Activated naive CD8-positive, alpha-beta T cell treated with anti-CD3 and anti-CD28 coated beads, Interleukin-2, amount 50 U/mL, for 24 hours (primary cell): ENCODE data around the gene GPR55.

ENCODE experiments used
- ATAC-seq: fragments of 150-1000 bp; cut with Tn5 transposase; one replicate; pipeline ENCODE4 v1.10.0; 2021
- DNase-seq: peaks from one replicate; pipeline ENCODE4 v3.0.0; 2021
- H3K27ac Mint-ChIP-seq: one replicate; pipeline ENCODE4 v1.8.0; 2021; ENCODE audit warnings: mild to moderate bottlenecking, mixed read lengths
- H3K27me3 Mint-ChIP-seq: one replicate; pipeline ENCODE4 v1.8.0; 2021; ENCODE audit warnings: mixed read lengths
- H3K36me3 Mint-ChIP-seq: one replicate; pipeline ENCODE4 v1.8.0; 2021; ENCODE audit warnings: low read depth, mixed read lengths
- H3K4me1 Mint-ChIP-seq: one replicate; pipeline ENCODE4 v1.8.0; 2021; ENCODE audit warnings: mixed read lengths
- H3K4me3 Mint-ChIP-seq: one replicate; pipeline ENCODE4 v1.8.0; 2021; ENCODE audit warnings: mild to moderate bottlenecking, moderate library complexity, mixed read lengths
- H3K9me3 Mint-ChIP-seq: one replicate; pipeline ENCODE4 v1.8.0; 2021; ENCODE audit warnings: mixed read lengths

Gene GPR55

DNA sequence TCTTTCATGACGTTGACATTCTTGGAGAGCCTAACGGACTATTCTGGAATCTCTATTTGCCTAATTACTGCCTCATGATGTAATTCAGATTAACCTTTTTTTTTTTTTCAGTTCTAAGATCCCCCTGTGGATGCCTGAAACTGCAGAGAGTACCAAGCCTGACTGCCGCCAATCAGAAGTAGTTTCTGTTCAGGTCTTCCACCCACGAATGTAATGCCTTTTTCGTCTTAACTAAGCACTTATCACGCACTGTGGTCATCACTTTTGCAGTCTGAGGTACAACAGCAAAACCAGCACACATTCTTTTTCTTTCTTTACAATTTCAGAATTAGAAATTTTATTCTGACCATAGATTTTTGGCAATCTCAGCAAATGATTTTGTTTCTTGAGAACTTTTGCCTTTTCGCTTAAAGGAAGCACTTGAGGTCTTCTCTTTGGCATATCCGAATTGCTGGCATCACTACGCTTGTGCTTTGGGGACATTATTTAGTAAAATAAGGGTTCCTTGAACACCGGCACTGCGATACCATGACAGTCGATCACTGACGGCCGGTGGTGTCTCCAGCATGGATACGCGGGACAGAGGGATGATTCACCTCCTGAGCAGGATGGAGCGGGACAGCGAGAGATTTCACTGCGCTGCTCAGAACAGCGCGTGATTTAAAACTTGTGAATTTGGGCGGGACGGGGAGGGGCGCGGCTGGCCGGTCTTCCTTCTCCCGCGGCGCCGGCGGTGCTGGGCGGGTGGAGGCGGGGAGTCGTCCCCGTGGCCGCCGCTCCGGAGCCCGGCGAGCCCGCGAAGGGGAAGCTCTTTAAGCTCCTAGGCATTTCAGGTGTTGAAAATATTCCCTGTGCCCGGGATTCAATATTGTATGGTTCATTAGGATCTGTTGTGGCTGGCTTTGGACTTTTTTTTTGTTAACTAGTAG lies 32.0 kb upstream of the GPR55 start:
- peak overlapping the region; percentile 92 for H3K27ac Mint-ChIP-seq
- H3K4me1 Mint-ChIP-seq = peaks cover 54% of the 10 kb centered on the region
- H3K36me3 Mint-ChIP-seq = no peaks in the 10 kb centered on the region
- H3K9me3 Mint-ChIP-seq = no peaks in the 10 kb centered on the region
- DNase-seq (peak; percentile 61), ATAC-seq (peak; percentile 88)
- H3K4me3 Mint-ChIP-seq = peak overlapping the region; percentile 83
- peaks cover 48% of the 10 kb centered on the region for H3K27me3 Mint-ChIP-seq

DNA sequence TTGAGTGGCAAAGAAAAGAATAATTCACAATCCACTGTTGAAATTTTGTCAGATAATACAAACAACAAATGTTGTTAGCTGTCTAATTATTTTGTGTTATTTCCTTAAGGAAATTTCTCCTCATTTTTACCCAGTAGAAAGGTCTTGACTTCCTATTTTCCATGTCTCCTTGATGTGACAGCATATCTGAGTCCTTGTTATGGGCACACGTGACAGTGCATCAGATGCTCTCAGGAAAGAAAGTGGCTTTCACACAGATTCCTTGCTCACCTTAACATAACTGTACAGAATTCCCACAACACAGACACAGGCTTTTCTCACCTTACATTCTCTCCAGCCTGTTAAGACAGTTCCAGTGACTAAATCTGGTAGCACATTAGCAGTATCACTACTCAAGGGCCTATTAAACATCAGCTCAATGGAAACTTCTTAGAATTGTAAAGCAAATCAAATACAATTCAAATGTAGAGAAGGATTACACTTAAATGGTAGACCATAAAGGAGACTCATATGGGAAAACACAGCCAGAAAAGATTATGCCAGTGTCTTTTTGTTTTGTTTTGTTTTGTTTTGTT lies 30.2 kb upstream of the GPR55 start:
- no peak for DNase-seq
- Mint-ChIP-seq H3K27ac (peak overlapping the region; percentile 61), H3K27me3 (peaks cover 40% of the 10 kb centered on the region), H3K4me1 (peaks cover 64% of the 10 kb centered on the region), H3K36me3 (peaks cover under 1% of the 10 kb centered on the region), H3K9me3 (no peaks in the 10 kb centered on the region), H3K4me3 (no peak overlapping the region)
- ATAC-seq = no peak

DNA sequence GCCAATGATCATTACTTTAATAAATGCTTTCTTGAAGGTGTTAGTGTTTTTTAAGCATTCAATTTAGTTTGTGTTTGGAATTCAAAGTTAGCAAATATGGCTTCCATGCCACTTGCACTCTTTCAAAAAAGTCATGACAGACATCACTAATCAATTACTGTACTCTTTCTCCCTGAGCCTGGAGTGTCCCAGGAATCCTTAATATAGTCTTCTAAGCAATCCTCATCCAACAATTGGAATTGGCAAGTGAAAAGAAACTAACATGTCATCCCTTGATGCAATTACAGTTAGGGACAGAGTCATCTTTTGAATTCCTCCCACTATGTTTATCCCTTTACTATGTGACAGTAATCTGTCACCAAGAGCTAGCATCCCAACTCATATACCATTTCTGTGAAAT lies 29.7 kb upstream of the GPR55 start:
- H3K36me3 Mint-ChIP-seq = peaks cover 2% of the 10 kb centered on the region
- no peak overlapping the region for H3K4me3 Mint-ChIP-seq
- DNase-seq = no peak
- ATAC-seq = no peak
- peak overlapping the region; percentile 61 for H3K27ac Mint-ChIP-seq
- peaks cover 69% of the 10 kb centered on the region for H3K4me1 Mint-ChIP-seq
- H3K27me3 Mint-ChIP-seq = peaks cover 37% of the 10 kb centered on the region
- no peaks in the 10 kb centered on the region for H3K9me3 Mint-ChIP-seq

DNA sequence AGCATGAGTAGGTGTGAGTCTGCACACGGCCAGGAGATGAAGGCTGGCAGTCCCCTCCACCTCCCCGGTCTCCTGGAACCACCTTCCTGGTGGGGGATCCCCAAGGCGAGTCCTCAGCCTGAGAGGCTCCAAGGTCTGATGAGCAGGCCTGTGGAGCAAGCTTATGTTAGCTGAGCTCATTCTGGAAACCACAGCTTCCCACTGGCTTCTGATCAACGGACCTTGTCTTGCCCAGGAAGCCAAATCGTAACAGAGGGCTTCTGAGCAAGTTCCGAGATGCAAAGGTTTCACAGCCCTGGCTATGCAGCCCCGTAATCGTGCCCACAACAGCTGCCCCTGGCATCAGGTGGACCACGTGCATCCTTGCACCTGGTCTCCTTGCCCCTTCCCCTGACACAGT lies 28.8 kb upstream of the GPR55 start:
- Mint-ChIP-seq H3K4me1 (peaks cover 70% of the 10 kb centered on the region), H3K27me3 (peaks cover 30% of the 10 kb centered on the region), H3K4me3 (no peak overlapping the region), H3K9me3 (no peaks in the 10 kb centered on the region), H3K27ac (no peak overlapping the region), H3K36me3 (peaks cover 2% of the 10 kb centered on the region)
- DNase-seq (no peak), ATAC-seq (peak; percentile 25)

DNA sequence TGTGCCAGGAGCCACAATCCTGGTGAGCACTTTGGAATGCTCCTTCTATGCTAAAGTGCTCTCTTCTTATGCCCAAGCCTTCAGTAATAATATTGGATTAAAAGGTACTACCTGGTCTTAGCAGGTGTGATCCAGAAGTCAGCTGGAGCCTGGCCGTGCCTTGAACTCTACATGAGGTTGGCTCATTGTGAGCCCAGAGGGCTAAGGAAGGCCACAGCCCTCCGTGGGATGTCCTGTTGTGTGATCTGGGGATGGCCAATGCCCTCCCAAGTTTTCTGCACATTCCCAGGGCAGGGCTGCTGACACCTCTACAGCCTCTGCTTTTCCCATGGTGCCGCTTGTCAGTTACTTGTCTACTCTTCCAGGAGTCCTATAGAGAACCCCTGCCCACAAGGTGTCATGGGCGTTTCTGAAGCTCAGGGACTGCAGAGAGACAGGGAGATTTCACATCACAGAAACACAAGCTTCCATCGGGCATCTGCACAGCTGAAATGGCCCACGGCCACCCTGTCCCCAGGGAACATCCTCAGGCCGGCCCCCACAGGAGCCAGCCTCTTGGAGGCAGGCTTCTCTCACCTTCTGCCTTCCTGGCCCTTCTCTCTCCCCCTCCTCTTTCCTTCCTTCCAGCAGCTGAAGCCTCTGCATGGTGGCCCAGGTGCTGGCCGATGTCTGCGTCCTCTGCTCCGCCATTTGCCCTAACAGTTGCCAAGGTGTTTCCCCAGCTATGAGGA lies 27.3 kb upstream of the GPR55 start:
- DNase-seq = no peak
- peaks cover 2% of the 10 kb centered on the region for H3K36me3 Mint-ChIP-seq
- no peak for ATAC-seq
- H3K27ac Mint-ChIP-seq = no peak overlapping the region
- peaks cover 19% of the 10 kb centered on the region for H3K27me3 Mint-ChIP-seq
- no peaks in the 10 kb centered on the region for H3K9me3 Mint-ChIP-seq
- peaks cover 65% of the 10 kb centered on the region for H3K4me1 Mint-ChIP-seq
- H3K4me3 Mint-ChIP-seq = no peak overlapping the region

DNA sequence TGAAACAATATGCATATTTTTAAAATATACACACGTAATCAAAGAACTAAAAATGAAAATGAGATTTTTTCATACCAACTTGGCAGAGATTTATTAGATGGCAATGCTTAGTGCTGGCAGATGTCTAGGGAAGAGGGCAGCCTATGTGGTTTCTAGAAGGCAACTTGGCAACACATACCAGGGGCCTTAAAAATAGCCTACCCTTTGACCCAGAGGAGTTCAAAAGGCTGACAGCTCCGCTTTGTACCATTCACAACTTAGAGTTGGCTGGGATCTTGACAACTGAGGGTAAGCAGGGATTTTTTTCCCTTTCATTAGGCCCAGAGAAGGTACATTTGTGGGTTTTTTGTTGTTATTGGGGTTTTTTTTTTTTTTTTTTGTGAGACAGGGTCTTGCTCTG lies 26.4 kb upstream of the GPR55 start:
- DNase-seq (no peak), ATAC-seq (no peak)
- H3K36me3 Mint-ChIP-seq = peaks cover 2% of the 10 kb centered on the region
- H3K9me3 Mint-ChIP-seq = no peaks in the 10 kb centered on the region
- H3K4me1 Mint-ChIP-seq = peaks cover 60% of the 10 kb centered on the region
- H3K27me3 Mint-ChIP-seq = peaks cover 13% of the 10 kb centered on the region
- no peak overlapping the region for H3K4me3 Mint-ChIP-seq
- no peak overlapping the region for H3K27ac Mint-ChIP-seq

DNA sequence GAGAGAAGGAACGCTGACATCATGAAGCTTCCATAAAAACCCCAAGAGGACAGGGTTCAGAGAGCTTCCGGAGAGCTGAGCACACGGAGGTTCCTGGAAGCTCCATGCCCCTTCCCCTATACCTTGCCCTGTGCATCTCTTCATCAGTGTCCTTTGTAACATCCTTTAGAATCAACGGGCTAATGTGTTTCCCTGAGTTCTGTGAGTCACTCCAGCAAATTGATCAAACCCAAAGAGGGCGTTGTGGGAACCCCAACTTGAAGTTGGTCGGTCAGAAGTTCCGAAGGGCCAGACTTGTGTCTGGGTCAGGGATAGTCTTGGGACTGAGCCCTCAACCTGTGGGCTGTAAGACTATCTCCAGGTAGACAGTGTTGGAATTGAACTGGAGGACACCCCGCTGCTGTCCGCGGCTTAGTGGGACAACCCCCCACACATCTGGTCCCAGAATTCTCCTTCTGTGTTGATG lies 25.9 kb upstream of the GPR55 start:
- DNase-seq (no peak), ATAC-seq (no peak)

DNA sequence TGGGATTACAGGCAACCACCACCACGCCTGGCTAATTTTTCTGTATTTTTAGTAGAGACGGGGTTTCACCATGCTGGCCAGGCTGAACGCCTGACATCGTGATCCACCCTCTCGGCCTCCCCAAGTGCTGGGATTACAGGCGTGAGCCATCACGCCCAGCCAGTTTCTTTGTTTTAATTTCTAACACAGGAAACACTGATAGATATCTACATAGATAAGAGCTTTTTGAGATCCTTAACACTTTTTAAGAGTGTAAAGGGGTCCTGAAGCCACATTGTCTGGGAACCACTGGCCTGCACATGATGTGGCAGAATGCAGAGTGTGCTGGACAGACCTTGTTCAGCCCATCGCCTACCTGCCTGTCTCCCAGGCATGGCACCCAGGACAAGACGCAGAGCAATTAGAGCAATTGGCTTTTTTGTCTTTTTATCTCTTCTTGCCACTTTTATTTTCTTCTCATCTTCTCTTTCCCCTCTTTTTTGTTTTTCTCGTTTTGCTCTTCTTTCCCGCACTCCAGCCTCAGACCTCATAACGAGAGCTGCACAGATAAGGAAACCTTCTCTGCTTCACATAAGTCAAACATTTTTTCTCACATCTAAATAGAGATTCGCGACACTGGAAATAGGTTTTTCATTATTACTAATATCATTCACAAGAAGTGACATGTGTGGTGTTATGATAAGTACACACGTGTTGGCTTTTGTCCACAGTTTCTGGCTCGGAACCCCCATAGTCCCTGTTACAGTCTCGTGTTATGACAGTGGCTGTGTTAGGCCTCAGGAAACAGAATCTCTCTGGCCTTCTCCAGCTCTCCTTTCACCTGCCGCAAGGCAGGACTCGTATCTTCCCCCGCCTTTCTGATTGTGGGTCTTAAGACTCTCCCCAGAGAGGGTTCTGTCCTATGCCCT lies 25.2 kb upstream of the GPR55 start:
- peak overlapping the region; percentile 25 for H3K4me3 Mint-ChIP-seq
- H3K36me3 Mint-ChIP-seq = peaks cover 2% of the 10 kb centered on the region
- H3K27me3 Mint-ChIP-seq = peaks cover 10% of the 10 kb centered on the region
- no peaks in the 10 kb centered on the region for H3K9me3 Mint-ChIP-seq
- ATAC-seq = peak; percentile 70
- H3K4me1 Mint-ChIP-seq = peaks cover 54% of the 10 kb centered on the region
- no peak for DNase-seq
- H3K27ac Mint-ChIP-seq = peak overlapping the region; percentile 71

More for the DNA sequence above, 25.9 kb upstream of the GPR55 start:
- peaks cover 2% of the 10 kb centered on the region for H3K36me3 Mint-ChIP-seq
- no peak overlapping the region for H3K4me3 Mint-ChIP-seq
- H3K27ac Mint-ChIP-seq = peak overlapping the region; percentile 36
- H3K9me3 Mint-ChIP-seq = no peaks in the 10 kb centered on the region
- H3K4me1 Mint-ChIP-seq = peaks cover 58% of the 10 kb centered on the region
- H3K27me3 Mint-ChIP-seq = peaks cover 12% of the 10 kb centered on the region

DNA sequence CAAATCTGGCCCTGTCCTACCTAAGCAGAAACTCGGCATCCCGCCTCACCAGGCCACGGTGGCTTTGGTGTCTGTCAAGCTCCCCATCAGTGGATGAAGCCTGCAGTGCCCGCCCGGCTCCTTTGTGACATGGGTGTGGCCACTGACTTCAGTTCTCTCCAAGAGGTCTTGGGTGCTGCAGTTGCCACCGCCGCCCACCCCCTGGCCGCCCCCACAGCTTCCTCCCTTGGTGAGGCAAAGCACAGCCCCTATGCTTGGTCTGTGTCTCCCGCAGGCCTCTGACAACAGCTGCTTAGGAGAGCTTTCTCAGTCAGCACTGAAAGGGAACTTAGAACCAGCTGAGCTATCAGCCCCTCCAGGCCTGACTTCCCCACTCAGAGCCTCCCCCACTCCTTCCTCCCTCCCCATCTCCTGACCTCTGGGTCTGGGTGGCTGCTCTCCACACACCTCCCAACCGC lies 22.9 kb upstream of the GPR55 start:
- ATAC-seq = no peak
- no peaks in the 10 kb centered on the region for H3K9me3 Mint-ChIP-seq
- H3K4me1 Mint-ChIP-seq = peaks cover 55% of the 10 kb centered on the region
- no peak overlapping the region for H3K4me3 Mint-ChIP-seq
- DNase-seq = no peak
- peaks cover 2% of the 10 kb centered on the region for H3K36me3 Mint-ChIP-seq
- H3K27me3 Mint-ChIP-seq = peaks cover 2% of the 10 kb centered on the region
- H3K27ac Mint-ChIP-seq = no peak overlapping the region

DNA sequence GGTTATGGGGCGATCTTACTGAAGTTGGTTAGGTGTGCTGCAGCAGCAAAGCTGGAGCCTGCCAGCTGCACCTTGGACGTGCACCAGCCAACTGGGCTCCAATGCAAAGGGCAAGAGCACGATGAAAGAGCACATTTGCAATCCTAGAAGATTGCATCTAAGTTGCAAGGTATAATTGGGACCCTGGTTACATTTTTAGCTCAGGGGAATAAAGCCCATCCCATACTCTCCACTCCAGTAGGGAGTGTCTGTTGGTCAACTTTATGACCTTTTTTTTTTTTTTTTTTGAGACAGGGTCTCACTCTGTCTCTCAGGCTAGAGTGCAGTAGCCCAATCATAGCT lies 22.2 kb upstream of the GPR55 start:
- no peaks in the 10 kb centered on the region for H3K9me3 Mint-ChIP-seq
- ATAC-seq = no peak
- peaks cover 2% of the 10 kb centered on the region for H3K36me3 Mint-ChIP-seq
- no peak overlapping the region for H3K27ac Mint-ChIP-seq
- peaks cover 6% of the 10 kb centered on the region for H3K27me3 Mint-ChIP-seq
- DNase-seq = no peak
- H3K4me3 Mint-ChIP-seq = no peak overlapping the region
- H3K4me1 Mint-ChIP-seq = peaks cover 58% of the 10 kb centered on the region

DNA sequence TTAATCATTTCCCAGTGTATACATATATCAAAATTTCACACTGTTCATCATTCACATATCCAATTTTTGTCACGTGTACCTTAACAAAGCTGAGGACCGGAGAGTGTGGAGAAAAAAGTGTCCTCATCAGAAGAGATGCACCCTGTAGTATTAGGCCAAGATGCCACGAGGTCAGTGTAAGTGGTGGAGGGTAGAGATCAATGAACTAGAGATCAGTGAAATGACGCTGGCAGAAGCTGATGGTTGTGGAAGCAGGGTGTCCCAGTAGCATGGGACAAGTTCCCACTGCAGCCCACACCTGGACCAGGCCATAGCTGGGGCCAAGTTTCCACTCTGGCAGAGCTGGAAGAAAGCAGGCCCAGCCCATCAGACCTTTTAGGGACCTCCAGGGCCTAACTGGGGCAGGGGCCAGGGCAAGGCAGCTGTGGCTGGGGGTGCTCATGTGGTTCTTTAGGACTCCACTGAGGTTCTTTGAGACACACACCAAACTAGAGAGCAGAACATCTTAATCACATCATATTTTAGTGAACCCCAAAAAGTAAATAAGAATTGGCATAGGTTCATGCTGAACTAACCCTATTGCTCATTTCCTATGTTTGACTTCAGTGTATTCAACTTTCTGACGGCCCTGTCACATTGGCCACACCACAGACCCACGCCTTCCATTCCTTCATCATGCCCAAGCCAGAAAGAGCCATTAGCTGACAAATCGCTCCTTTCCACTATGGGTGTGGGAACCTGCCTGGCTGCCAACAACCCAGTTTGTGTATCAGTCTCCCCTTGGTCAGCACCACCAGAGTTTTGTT lies 21.6 kb upstream of the GPR55 start:
- Mint-ChIP-seq H3K4me1 (peaks cover 60% of the 10 kb centered on the region), H3K36me3 (peaks cover 2% of the 10 kb centered on the region), H3K9me3 (no peaks in the 10 kb centered on the region), H3K4me3 (no peak overlapping the region), H3K27ac (no peak overlapping the region), H3K27me3 (peaks cover 10% of the 10 kb centered on the region)
- ATAC-seq (no peak), DNase-seq (no peak)

DNA sequence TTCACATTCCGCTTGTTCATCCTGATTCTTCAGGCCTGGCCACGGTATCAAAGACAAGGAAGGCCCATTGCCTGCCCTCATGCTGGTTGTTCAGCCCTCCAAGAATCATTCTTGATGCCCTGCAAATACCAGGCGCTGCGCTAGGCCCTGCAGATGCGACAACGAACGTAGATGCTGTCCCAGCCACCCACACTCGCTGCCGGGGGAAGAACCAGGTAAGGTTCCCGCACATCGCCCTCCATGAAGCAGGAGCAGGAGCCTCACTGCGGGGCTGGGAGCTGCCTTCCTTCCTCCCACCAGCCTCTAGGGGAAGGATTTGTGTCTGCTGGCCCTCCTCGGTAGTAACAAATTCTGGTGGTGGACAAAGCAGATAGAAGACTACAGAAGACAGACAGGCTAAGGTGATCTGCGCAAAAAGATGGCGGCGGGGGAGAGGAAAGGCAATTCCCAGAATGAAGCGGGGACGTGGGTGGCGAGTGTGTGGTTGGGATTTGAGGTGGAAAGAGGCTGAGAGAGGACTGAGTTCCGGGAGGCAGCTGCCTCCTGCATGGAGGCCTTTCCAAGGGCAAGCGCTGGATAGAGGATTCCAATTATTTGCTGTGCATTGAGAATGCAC lies 19.8 kb upstream of the GPR55 start:
- H3K27me3 Mint-ChIP-seq = peaks cover 11% of the 10 kb centered on the region
- H3K27ac Mint-ChIP-seq = peak overlapping the region; percentile 67
- no peak for DNase-seq
- peak overlapping the region; percentile 66 for H3K4me3 Mint-ChIP-seq
- H3K4me1 Mint-ChIP-seq = peaks cover 46% of the 10 kb centered on the region
- no peaks in the 10 kb centered on the region for H3K36me3 Mint-ChIP-seq
- no peak for ATAC-seq
- no peaks in the 10 kb centered on the region for H3K9me3 Mint-ChIP-seq

DNA sequence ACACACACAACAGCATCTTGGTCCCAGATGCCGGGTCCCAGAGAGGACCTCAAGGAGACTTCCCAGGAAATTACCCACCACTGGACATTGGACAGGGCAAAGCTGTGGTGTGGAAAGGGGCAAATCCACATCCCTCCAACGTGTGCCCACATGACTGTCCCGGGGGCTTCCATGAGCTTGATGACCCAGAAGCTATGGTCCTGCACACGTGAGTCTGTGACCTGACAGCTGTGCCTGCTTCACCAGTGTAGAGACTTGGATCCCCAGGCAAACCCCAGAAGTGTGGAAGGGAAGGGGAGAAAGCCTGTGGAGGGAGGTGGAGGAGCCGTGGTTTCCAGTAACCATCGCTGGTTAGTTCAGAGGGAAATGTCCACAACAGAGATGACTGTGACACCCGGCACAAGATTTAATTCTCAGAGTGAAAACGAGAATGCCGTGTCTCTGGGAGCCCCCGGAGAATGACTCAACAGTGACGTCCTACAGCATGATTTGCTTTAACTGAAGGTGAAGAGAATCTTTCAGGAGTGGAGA lies 19.1 kb upstream of the GPR55 start:
- Mint-ChIP-seq H3K27me3 (peaks cover 11% of the 10 kb centered on the region), H3K27ac (peak overlapping the region; percentile 67), H3K36me3 (no peaks in the 10 kb centered on the region), H3K4me3 (peak overlapping the region; percentile 66), H3K4me1 (peaks cover 42% of the 10 kb centered on the region), H3K9me3 (no peaks in the 10 kb centered on the region)
- ATAC-seq = peak; percentile 77
- peak; percentile 60 for DNase-seq
